Measurements from ENCODE around the gene DISP2.
A peak's percentile ranks its signal among the peaks of the same experiment; 100 is the strongest.

The DISP2 gene

GRCh38 chr15:40357723-40358470 lies at the start of gene DISP2:
DISP2 (plus strand) TSS chr15:40358219; CDS start chr15:40358322, 103 bp downstream.
- peak; percentile 87 for DNase-seq

GRCh38 chr15:40309344-40309862 lies 48.6 kb upstream of the DISP2 start:
- no peak for DNase-seq

GRCh38 chr15:40310001-40310959 lies 47.7 kb upstream of the DISP2 start:
- peak; percentile 64 for DNase-seq

GRCh38 chr15:40310993-40311392 lies 47.0 kb upstream of the DISP2 start:
- no peak for DNase-seq

- DNase-seq: no peak
Measured at GRCh38 chr15:40312370-40313158, 45.5 kb upstream of the DISP2 start.

GRCh38 chr15:40313531-40314398 lies 44.3 kb upstream of the DISP2 start:
- DNase-seq: peak; percentile 60

GRCh38 chr15:40314723-40315276 lies 43.2 kb upstream of the DISP2 start:
- no peak for DNase-seq

- no peak for DNase-seq
Measured at GRCh38 chr15:40316931-40317330, 41.1 kb upstream of the DISP2 start.

- DNase-seq: no peak
Measured at GRCh38 chr15:40317580-40317979, 40.4 kb upstream of the DISP2 start.

- DNase-seq: no peak
Measured at GRCh38 chr15:40320409-40320808, 37.6 kb upstream of the DISP2 start.

GRCh38 chr15:40320931-40321371 lies 37.1 kb upstream of the DISP2 start:
- DNase-seq: peak; percentile 59

GRCh38 chr15:40322531-40323238 lies 35.3 kb upstream of the DISP2 start:
- DNase-seq: no peak

GRCh38 chr15:40323239-40323952 lies 34.6 kb upstream of the DISP2 start, which contains the start of gene INAFM2:
INAFM2 (plus strand) TSS chr15:40323692; CDS start chr15:40324056, 364 bp downstream.
- DNase-seq: peak; percentile 92

- DNase-seq: no peak
Measured at GRCh38 chr15:40323953-40324937, 33.8 kb upstream of the DISP2 start.

- no peak for DNase-seq
Measured at GRCh38 chr15:40325188-40325587, 32.8 kb upstream of the DISP2 start.

- DNase-seq: no peak
Measured at GRCh38 chr15:40325700-40326099, 32.3 kb upstream of the DISP2 start.

GRCh38 chr15:40327457-40327856 lies 30.6 kb upstream of the DISP2 start:
- DNase-seq: no peak

GRCh38 chr15:40328176-40328575 lies 29.8 kb upstream of the DISP2 start:
- no peak for DNase-seq

GRCh38 chr15:40328751-40329150 lies 29.3 kb upstream of the DISP2 start:
- no peak for DNase-seq

Measured in CD4-positive, alpha-beta T cell treated with Interferon gamma for 1 hour (primary cell).